HG03520 (cell line): ENCODE measurements around the gene SELP.
"Not testable (repeated sequence)": the region's sequence is repeated elsewhere in the genome, so short reads cannot be mapped to it uniquely, and the experiment has no call there.

ENCODE experiments used
- ATAC-seq: cut with Tn5 transposase; IDR thresholded peaks from one replicate; pipeline ENCODE4 v1.9.1; 2021; ENCODE audit warnings: mild to moderate bottlenecking, moderate library complexity; ENCODE audit not compliant: unreplicated experiment

Gene SELP

GRCh38 chr1:169630006-169630405, at the start of gene SELP:
Gene SELP, minus strand, starts transcription at chr1:169630124. Its CDS starts 50 bp downstream, at chr1:169630074.
- ATAC-seq = no peak

- ATAC-seq = no peak
These were observed 49.8 kb upstream of the SELP start for GRCh38 chr1:169679692-169680091.

GRCh38 chr1:169676001-169676400, 46.1 kb upstream of the SELP start:
- ATAC-seq = no peak

GRCh38 chr1:169670836-169671235, 40.9 kb upstream of the SELP start:
- ATAC-seq = no peak

GRCh38 chr1:169670244-169670643, 40.3 kb upstream of the SELP start:
- not testable (repeated sequence) for ATAC-seq

GRCh38 chr1:169667699-169668596, 38.0 kb upstream of the SELP start:
- not testable (repeated sequence) for ATAC-seq

- ATAC-seq = not testable (repeated sequence)
These were observed 37.3 kb upstream of the SELP start for GRCh38 chr1:169667227-169667639.

- not testable (repeated sequence) for ATAC-seq
These were observed 32.8 kb upstream of the SELP start for GRCh38 chr1:169662680-169663079.

- not testable (repeated sequence) for ATAC-seq
These were observed 31.1 kb upstream of the SELP start for GRCh38 chr1:169661066-169661465.

GRCh38 chr1:169658777-169659176, 28.9 kb upstream of the SELP start:
- not testable (repeated sequence) for ATAC-seq

- no peak for ATAC-seq
These were observed 23.9 kb upstream of the SELP start for GRCh38 chr1:169653873-169654272.

- no peak for ATAC-seq
These were observed 21.1 kb upstream of the SELP start for GRCh38 chr1:169651035-169651434.

- ATAC-seq = no peak
These were observed 20.6 kb upstream of the SELP start for GRCh38 chr1:169650551-169650950.

GRCh38 chr1:169648709-169649108, 18.8 kb upstream of the SELP start:
- no peak for ATAC-seq

GRCh38 chr1:169648187-169648586, 18.3 kb upstream of the SELP start:
- no peak for ATAC-seq

- ATAC-seq = no peak
These were observed 17.6 kb upstream of the SELP start for GRCh38 chr1:169647512-169647911.

GRCh38 chr1:169644297-169644696, 14.4 kb upstream of the SELP start:
- no peak for ATAC-seq

GRCh38 chr1:169634877-169635276, 5.0 kb upstream of the SELP start:
- ATAC-seq = no peak

GRCh38 chr1:169634145-169634544, 4.2 kb upstream of the SELP start:
- ATAC-seq = no peak

- no peak for ATAC-seq
These were observed 1.3 kb upstream of the SELP start for GRCh38 chr1:169631249-169631648.

GRCh38 chr1:169624912-169625311, 5.0 kb downstream of the SELP start:
- ATAC-seq = no peak

- no peak for ATAC-seq
These were observed 5.8 kb downstream of the SELP start for GRCh38 chr1:169624122-169624521.
